Measurements from ENCODE around the gene NF2. TPM values are rescaled to one million over a fixed set of nuclear protein-coding genes. Genes with fewer than 3 reads are reported as not detected.

Gene NF2
- total and polyA plus RNA-seq, 2 experiments from 2014 or later = 14.4 to 54.5 TPM

- Mint-ChIP-seq H3K36me3 (ENCODE audit: low read depth) (no peaks in the 10 kb centered on the region), H3K9me3 (no peaks in the 10 kb centered on the region), H3K27ac (0 out of 2 replicates have a peak overlapping the region, but pooled peaks have one; percentile 10), H3K4me1 (peaks cover 33% of the 10 kb centered on the region), H3K27me3 (ENCODE audit: insufficient read depth, low read depth, poor library complexity) (peaks cover 3% of the 10 kb centered on the region), H3K4me3 (no peak overlapping the region)
- no peak overlapping the region; the same call in 1 of the 2 replicates for H3K27ac ChIP-seq (ENCODE audit: low read depth)
- no peak overlapping the region for H3K4me3 ChIP-seq
- H2AFZ ChIP-seq = no peak overlapping the region
- H3F3A ChIP-seq (replicated peaks; ENCODE audit: low read depth) = peaks cover 6% of the 10 kb centered on the region
- peaks cover 60% of the 10 kb centered on the region for H3K79me2 ChIP-seq (replicated peaks; ENCODE audit: insufficient read depth)
- ATAC-seq (no peak), DNase-seq (ENCODE audit: low spot score) (no peak)
- no peaks in the 10 kb centered on the region for H3K36me3 ChIP-seq (ENCODE audit: insufficient read depth)
- H3K9me2 ChIP-seq (ENCODE audit: insufficient read depth) = no peaks in the 10 kb centered on the region
- 0 out of 2 replicates have a peak overlapping the region, but pooled peaks have one; percentile 28 for H3K4me2 ChIP-seq
- TF ChIP-seq, protein P1, sequence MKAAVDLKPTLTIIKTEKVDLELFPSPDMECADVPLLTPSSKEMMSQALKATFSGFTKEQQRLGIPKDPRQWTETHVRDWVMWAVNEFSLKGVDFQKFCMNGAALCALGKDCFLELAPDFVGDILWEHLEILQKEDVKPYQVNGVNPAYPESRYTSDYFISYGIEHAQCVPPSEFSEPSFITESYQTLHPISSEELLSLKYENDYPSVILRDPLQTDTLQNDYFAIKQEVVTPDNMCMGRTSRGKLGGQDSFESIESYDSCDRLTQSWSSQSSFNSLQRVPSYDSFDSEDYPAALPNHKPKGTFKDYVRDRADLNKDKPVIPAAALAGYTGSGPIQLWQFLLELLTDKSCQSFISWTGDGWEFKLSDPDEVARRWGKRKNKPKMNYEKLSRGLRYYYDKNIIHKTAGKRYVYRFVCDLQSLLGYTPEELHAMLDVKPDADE (IDR thresholded peaks at IDR 0.05) = no peak
- TF ChIP-seq STAT1 (IDR thresholded peaks at IDR 0.05; ENCODE audit: unreplicated experiment) (no peak), POLR2AphosphoS5 (IDR thresholded peaks at IDR 0.05; ENCODE audit: low read depth) (no peak), ZNF331 (CRISPR knock-in tag; IDR thresholded peaks at IDR 0.05; ENCODE audit: low read depth) (no peak), REST (IDR thresholded peaks at IDR 0.05; ENCODE audit: unreplicated experiment) (no peak), ZNF114 (CRISPR knock-in tag; IDR thresholded peaks at IDR 0.05) (no peak), CTCF (conservative IDR thresholded peaks at IDR 0.05; ENCODE audit: low read depth in 2 of 2) (no peak), JUNB (IDR thresholded peaks at IDR 0.05; ENCODE audit: unreplicated experiment) (no peak), CREB1 (CRISPR knock-in tag; IDR thresholded peaks at IDR 0.05; ENCODE audit: low read depth) (no peak), EZH2 (IDR thresholded peaks at IDR 0.05; ENCODE audit: low read depth, unreplicated experiment) (no peak), NANOG (IDR thresholded peaks at IDR 0.05; ENCODE audit: borderline replicate concordance) (no peak), EZH2phosphoT487 (IDR thresholded peaks at IDR 0.05; ENCODE audit: unreplicated experiment) (no peak)
- TF ChIP-seq, protein P2, sequence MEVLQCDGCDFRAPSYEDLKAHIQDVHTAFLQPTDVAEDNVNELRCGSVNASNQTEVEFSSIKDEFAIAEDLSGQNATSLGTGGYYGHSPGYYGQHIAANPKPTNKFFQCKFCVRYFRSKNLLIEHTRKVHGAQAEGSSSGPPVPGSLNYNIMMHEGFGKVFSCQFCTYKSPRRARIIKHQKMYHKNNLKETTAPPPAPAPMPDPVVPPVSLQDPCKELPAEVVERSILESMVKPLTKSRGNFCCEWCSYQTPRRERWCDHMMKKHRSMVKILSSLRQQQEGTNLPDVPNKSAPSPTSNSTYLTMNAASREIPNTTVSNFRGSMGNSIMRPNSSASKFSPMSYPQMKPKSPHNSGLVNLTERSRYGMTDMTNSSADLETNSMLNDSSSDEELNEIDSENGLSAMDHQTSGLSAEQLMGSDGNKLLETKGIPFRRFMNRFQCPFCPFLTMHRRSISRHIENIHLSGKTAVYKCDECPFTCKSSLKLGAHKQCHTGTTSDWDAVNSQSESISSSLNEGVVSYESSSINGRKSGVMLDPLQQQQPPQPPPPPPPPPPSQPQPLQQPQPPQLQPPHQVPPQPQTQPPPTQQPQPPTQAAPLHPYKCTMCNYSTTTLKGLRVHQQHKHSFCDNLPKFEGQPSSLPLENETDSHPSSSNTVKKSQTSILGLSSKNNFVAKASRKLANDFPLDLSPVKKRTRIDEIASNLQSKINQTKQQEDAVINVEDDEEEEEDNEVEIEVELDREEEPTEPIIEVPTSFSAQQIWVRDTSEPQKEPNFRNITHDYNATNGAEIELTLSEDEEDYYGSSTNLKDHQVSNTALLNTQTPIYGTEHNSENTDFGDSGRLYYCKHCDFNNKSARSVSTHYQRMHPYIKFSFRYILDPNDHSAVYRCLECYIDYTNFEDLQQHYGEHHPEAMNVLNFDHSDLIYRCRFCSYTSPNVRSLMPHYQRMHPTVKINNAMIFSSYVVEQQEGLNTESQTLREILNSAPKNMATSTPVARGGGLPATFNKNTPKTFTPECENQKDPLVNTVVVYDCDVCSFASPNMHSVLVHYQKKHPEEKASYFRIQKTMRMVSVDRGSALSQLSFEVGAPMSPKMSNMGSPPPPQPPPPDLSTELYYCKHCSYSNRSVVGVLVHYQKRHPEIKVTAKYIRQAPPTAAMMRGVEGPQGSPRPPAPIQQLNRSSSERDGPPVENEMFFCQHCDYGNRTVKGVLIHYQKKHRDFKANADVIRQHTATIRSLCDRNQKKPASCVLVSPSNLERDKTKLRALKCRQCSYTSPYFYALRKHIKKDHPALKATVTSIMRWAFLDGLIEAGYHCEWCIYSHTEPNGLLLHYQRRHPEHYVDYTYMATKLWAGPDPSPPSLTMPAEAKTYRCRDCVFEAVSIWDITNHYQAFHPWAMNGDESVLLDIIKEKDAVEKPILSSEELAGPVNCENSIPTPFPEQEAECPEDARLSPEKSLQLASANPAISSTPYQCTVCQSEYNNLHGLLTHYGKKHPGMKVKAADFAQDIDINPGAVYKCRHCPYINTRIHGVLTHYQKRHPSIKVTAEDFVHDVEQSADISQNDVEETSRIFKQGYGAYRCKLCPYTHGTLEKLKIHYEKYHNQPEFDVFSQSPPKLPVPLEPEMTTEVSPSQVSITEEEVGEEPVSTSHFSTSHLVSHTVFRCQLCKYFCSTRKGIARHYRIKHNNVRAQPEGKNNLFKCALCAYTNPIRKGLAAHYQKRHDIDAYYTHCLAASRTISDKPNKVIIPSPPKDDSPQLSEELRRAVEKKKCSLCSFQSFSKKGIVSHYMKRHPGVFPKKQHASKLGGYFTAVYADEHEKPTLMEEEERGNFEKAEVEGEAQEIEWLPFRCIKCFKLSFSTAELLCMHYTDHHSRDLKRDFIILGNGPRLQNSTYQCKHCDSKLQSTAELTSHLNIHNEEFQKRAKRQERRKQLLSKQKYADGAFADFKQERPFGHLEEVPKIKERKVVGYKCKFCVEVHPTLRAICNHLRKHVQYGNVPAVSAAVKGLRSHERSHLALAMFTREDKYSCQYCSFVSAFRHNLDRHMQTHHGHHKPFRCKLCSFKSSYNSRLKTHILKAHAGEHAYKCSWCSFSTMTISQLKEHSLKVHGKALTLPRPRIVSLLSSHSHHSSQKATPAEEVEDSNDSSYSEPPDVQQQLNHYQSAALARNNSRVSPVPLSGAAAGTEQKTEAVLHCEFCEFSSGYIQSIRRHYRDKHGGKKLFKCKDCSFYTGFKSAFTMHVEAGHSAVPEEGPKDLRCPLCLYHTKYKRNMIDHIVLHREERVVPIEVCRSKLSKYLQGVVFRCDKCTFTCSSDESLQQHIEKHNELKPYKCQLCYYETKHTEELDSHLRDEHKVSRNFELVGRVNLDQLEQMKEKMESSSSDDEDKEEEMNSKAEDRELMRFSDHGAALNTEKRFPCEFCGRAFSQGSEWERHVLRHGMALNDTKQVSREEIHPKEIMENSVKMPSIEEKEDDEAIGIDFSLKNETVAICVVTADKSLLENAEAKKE (CRISPR knock-in tag; IDR thresholded peaks at IDR 0.05) = no peak
- H4K20me1 ChIP-seq (replicated peaks; ENCODE audit: insufficient read depth) = peaks cover 5% of the 10 kb centered on the region
- peaks cover 20% of the 10 kb centered on the region for H3K4me1 ChIP-seq (ENCODE audit: insufficient read depth)
- H3K27me3 ChIP-seq (ENCODE audit: insufficient read depth) = no peaks in the 10 kb centered on the region
Measured at GRCh38 chr22:29627196-29627535, 23.7 kb downstream of the NF2 start.
